SK-N-SH treated with all-trans-retinoic acid at 6 μM for 48 hours (cell line): ENCODE data around the gene CMTM2.
"Not testable (repeated sequence)": the region's sequence is repeated elsewhere in the genome, so short reads cannot be mapped to it uniquely, and the experiment has no call there.

Experiments
- ATAC-seq: fragments of 200-7000 bp; cut with Tn5 transposase; 3 replicates; pipeline ENCODE4 v1.9.1; 2020; ENCODE audit warnings: mild to moderate bottlenecking, moderate library complexity
- ARNTL ChIP-seq: fragments of 450-650 bp; formaldehyde crosslinking; IDR thresholded peaks from 2 replicates; pipeline ENCODE4 v1.5.0; 2020; ENCODE audit warnings: low read depth, mild to moderate bottlenecking, moderate library complexity, borderline replicate concordance
- BACH2 ChIP-seq: fragments of 250-450 bp; sonication (Bioruptor Pico); IDR thresholded peaks from 2 replicates; pipeline ENCODE4 v1.9.0; 2021; ENCODE audit warnings: mild to moderate bottlenecking, borderline replicate concordance
- CSDC2 ChIP-seq: fragments of 250-450 bp; sonication (Bioruptor Pico); IDR thresholded peaks from 2 replicates; pipeline ENCODE4 v1.5.0; 2020; ENCODE audit warnings: mild to moderate bottlenecking, moderate library complexity
- ESRRG ChIP-seq: fragments of 250-450 bp; sonication (Bioruptor Pico); IDR thresholded peaks from 2 replicates; pipeline ENCODE4 v1.6.1; 2021; ENCODE audit warnings: mild to moderate bottlenecking
- GLIS3 ChIP-seq: fragments of 250-450 bp; sonication (Bioruptor Pico); IDR thresholded peaks from 2 replicates; pipeline ENCODE4 v1.5.0; 2020; ENCODE audit warnings: mild to moderate bottlenecking, moderate library complexity
- ISL1 ChIP-seq: fragments of 250-450 bp; sonication (Bioruptor Pico); IDR thresholded peaks from 2 replicates; pipeline ENCODE4 v2.1.2; 2022; ENCODE audit warnings: mild to moderate bottlenecking, moderate library complexity
- OSR1 ChIP-seq: fragments of 250-450 bp; sonication (Bioruptor Pico); IDR thresholded peaks from 2 replicates; pipeline ENCODE4 v1.8.0; 2022; ENCODE audit warnings: moderate library complexity, mild to moderate bottlenecking, inconsistent platforms
- PPARA ChIP-seq: fragments of 250-450 bp; sonication (Bioruptor Pico); IDR thresholded peaks from 2 replicates; pipeline ENCODE4 v1.5.0; 2020; ENCODE audit warnings: mild to moderate bottlenecking, borderline replicate concordance
- RARB ChIP-seq: fragments of 250-450 bp; sonication (Bioruptor Pico); IDR thresholded peaks from 2 replicates; pipeline ENCODE4 v1.8.0; 2021; ENCODE audit warnings: mild to moderate bottlenecking, moderate library complexity
- SNAI2 ChIP-seq: fragments of 250-450 bp; sonication (Bioruptor Pico); IDR thresholded peaks from 2 replicates; pipeline ENCODE4 v1.5.0; 2020; ENCODE audit warnings: mild to moderate bottlenecking, moderate library complexity
- TCF4 ChIP-seq: fragments of 250-450 bp; sonication (Bioruptor Pico); IDR thresholded peaks from 2 replicates; pipeline ENCODE4 v1.8.0; 2021; ENCODE audit warnings: mild to moderate bottlenecking, moderate library complexity, borderline replicate concordance
- TOX ChIP-seq: fragments of 250-450 bp; sonication (Bioruptor Pico); IDR thresholded peaks from 2 replicates; pipeline ENCODE4 v1.8.0; 2021; ENCODE audit warnings: mild to moderate bottlenecking, moderate library complexity, borderline replicate concordance
- ZC3H10 ChIP-seq: fragments of 250-450 bp; sonication (Bioruptor Pico); IDR thresholded peaks from 2 replicates; pipeline ENCODE4 v1.5.1; 2021; ENCODE audit warnings: mild to moderate bottlenecking, moderate library complexity
- ZFP3 ChIP-seq: fragments of 250-450 bp; sonication (Bioruptor Pico); IDR thresholded peaks from 2 replicates; pipeline ENCODE4 v1.5.0; 2020; ENCODE audit warnings: mild to moderate bottlenecking, moderate library complexity
- ZNF565 ChIP-seq: fragments of 450-650 bp; formaldehyde crosslinking; conservative IDR thresholded peaks from 2 replicates; pipeline ENCODE4 v1.5.0; 2020; ENCODE audit warnings: low read depth, mild to moderate bottlenecking, moderate library complexity
- ZNF70 ChIP-seq: fragments of 450-650 bp; formaldehyde crosslinking; IDR thresholded peaks from 2 replicates; pipeline ENCODE4 v1.5.0; 2020; ENCODE audit warnings: mild to moderate bottlenecking, moderate library complexity
- ZNF8 ChIP-seq: fragments of 450-650 bp; formaldehyde crosslinking; IDR thresholded peaks from 2 replicates; pipeline ENCODE4 v1.5.0; 2020; ENCODE audit warnings: mild to moderate bottlenecking, moderate library complexity
- TF ChIP-seq, protein P1 (sequence below): fragments of 250-450 bp; sonication (Bioruptor Pico); IDR thresholded peaks from 2 replicates; pipeline ENCODE4 v1.5.1; 2020; ENCODE audit warnings: low read depth, mild to moderate bottlenecking, moderate library complexity
- TF ChIP-seq, protein P2 (sequence below): fragments of 250-450 bp; sonication (Bioruptor Pico); IDR thresholded peaks from 2 replicates; pipeline ENCODE4 v1.5.1; 2021; ENCODE audit warnings: mild to moderate bottlenecking, moderate library complexity
- TF ChIP-seq, protein P3 (sequence below): fragments of 250-450 bp; sonication (Bioruptor Pico); IDR thresholded peaks from 2 replicates; pipeline ENCODE4 v1.5.0; 2020; ENCODE audit warnings: mild to moderate bottlenecking, moderate library complexity

Gene CMTM2

DNA sequence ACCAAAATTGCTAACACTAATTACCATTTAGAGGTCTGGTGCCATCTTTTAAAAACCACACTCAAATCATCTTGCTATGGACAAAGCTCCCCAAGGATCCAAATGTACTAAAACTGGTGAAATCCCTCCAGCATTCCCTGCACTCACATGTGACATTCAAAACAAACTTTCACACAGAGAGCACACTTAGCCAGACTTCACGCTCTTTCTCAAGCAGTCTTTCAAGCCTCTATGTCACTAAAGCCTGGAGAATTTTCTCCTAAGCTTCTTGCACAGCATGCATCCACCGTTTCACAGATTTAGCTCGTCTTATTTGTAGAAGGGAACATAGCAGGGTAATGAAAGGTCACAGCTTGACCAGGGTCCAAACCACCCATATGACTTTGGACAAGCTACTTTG, 44.5 kb downstream of the CMTM2 start:
- ATAC-seq: no peak
- no peak for TF ChIP-seq ZNF70 (CRISPR knock-in tag)
- no peak for TF ChIP-seq TOX (CRISPR knock-in tag)
- no peak for TF ChIP-seq TCF4 (CRISPR knock-in tag)
- TF ChIP-seq ZNF8: no peak
- no peak for TF ChIP-seq RARB (CRISPR knock-in tag)
- TF ChIP-seq, protein P1, sequence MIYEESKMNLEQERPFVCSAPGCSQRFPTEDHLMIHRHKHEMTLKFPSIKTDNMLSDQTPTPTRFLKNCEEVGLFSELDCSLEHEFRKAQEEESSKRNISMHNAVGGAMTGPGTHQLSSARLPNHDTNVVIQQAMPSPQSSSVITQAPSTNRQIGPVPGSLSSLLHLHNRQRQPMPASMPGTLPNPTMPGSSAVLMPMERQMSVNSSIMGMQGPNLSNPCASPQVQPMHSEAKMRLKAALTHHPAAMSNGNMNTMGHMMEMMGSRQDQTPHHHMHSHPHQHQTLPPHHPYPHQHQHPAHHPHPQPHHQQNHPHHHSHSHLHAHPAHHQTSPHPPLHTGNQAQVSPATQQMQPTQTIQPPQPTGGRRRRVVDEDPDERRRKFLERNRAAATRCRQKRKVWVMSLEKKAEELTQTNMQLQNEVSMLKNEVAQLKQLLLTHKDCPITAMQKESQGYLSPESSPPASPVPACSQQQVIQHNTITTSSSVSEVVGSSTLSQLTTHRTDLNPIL: no peak
- TF ChIP-seq BACH2 (CRISPR knock-in tag): no peak
- no peak for TF ChIP-seq GLIS3
- no peak for TF ChIP-seq ZNF565 (CRISPR knock-in tag)
- TF ChIP-seq CSDC2: no peak
- no peak for TF ChIP-seq ZFP3 (CRISPR knock-in tag)
- TF ChIP-seq SNAI2 (CRISPR knock-in tag): no peak
- TF ChIP-seq ISL1 (CRISPR knock-in tag): no peak
- TF ChIP-seq, protein P2, sequence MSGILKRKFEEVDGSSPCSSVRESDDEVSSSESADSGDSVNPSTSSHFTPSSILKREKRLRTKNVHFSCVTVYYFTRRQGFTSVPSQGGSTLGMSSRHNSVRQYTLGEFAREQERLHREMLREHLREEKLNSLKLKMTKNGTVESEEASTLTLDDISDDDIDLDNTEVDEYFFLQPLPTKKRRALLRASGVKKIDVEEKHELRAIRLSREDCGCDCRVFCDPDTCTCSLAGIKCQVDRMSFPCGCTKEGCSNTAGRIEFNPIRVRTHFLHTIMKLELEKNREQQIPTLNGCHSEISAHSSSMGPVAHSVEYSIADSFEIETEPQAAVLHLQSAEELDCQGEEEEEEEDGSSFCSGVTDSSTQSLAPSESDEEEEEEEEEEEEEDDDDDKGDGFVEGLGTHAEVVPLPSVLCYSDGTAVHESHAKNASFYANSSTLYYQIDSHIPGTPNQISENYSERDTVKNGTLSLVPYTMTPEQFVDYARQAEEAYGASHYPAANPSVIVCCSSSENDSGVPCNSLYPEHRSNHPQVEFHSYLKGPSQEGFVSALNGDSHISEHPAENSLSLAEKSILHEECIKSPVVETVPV: no peak
- TF ChIP-seq ZC3H10 (CRISPR knock-in tag): no peak
- TF ChIP-seq, protein P3, sequence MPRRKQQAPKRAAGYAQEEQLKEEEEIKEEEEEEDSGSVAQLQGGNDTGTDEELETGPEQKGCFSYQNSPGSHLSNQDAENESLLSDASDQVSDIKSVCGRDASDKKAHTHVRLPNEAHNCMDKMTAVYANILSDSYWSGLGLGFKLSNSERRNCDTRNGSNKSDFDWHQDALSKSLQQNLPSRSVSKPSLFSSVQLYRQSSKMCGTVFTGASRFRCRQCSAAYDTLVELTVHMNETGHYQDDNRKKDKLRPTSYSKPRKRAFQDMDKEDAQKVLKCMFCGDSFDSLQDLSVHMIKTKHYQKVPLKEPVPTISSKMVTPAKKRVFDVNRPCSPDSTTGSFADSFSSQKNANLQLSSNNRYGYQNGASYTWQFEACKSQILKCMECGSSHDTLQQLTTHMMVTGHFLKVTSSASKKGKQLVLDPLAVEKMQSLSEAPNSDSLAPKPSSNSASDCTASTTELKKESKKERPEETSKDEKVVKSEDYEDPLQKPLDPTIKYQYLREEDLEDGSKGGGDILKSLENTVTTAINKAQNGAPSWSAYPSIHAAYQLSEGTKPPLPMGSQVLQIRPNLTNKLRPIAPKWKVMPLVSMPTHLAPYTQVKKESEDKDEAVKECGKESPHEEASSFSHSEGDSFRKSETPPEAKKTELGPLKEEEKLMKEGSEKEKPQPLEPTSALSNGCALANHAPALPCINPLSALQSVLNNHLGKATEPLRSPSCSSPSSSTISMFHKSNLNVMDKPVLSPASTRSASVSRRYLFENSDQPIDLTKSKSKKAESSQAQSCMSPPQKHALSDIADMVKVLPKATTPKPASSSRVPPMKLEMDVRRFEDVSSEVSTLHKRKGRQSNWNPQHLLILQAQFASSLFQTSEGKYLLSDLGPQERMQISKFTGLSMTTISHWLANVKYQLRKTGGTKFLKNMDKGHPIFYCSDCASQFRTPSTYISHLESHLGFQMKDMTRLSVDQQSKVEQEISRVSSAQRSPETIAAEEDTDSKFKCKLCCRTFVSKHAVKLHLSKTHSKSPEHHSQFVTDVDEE (CRISPR knock-in tag): no peak
- TF ChIP-seq OSR1 (CRISPR knock-in tag): no peak
- no peak for TF ChIP-seq ARNTL (CRISPR knock-in tag)
- TF ChIP-seq ESRRG (CRISPR knock-in tag): no peak
- TF ChIP-seq PPARA: no peak

DNA sequence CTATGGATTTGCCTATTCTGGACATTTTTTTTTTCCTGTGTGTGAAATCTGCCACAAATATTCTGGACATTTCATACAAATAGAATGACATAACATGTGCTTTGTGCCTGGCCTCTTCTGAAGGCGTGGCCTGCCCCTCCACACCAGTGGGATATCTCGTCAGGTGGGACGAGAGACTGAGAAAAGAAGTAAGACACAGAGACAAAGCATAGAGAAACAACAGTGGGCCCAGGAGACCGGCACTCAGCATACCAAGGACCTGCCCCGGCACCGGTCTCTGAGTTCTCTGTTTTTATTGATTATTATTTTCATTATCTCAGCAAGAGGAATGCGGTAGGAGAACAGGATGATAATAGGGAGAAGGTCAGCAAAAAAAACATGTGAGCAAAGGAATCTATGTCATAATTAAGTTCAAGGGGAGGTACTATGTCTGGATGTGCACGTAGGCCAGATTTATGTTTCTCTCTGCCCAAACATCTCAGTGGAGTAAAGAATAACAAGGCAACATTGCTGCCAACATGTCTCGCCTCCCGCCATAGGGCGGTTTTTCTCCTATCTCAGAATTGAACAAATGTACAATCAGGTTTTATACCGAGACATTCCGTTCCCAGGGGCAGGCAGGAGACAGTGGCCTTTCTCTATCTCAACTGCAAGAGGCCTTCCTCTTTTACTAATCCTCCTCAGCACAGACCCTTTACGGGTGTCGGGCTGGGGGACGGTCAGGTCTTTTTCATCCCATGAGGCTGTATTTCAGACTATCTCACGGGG, 48.5 kb downstream of the CMTM2 start:
- not testable (repeated sequence) for ATAC-seq

DNA sequence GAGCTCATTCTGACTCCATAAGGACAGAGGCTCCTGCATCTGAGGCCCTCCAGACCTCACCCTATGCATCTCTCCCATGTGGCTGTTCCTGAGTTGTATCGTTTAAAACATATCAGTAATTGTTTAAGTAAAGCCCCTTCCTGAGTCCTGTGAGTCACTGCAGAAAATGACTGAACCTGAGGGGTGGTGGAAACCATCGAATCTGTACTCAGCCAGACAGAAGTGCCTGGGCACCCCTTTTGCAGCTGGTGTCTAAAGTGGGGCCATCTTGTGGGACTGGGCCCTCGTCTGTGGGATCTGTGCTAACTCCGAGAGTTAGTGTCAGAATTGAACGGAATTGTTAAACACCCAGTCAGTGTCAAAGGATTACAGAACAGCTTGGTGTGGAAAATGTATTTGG, 50.6 kb downstream of the CMTM2 start:
- ATAC-seq: no peak
- TF ChIP-seq PPARA: no peak
- TF ChIP-seq BACH2 (CRISPR knock-in tag): no peak
- TF ChIP-seq SNAI2 (CRISPR knock-in tag): no peak

DNA sequence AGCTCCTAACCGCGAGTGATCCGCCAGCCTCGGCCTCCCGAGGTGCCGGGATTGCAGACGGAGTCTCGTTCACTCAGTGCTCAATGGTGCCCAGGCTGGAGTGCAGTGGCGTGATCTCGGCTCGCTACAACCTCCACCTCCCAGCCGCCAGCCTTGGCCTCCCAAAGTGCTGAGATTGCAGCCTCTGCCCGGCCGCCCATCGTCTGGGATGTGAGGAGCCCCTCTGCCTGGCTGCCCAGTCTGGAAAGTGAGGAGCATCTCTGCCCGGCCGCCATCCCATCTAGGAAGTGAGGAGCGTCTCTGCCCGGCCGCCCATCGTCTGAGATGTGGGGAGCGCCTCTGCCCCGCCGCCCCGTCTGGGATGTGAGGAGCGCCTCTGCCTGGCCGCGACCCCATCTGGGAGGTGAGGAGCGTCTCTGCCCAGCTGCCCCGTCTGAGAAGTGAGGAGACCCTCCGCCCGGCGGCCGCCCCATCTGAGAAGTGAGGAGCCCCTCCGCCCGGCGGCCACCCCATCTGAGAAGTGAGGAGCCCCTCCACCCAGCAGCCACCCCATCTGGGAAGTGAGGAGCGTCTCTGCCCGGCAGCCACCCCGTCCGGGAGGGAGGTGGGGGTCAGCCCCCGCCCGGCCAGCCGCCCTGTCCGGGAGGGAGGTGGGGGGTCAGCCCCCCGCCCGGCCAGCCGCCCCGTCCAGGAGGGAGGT, 51.4 kb downstream of the CMTM2 start:
- ATAC-seq: not testable (repeated sequence)

DNA sequence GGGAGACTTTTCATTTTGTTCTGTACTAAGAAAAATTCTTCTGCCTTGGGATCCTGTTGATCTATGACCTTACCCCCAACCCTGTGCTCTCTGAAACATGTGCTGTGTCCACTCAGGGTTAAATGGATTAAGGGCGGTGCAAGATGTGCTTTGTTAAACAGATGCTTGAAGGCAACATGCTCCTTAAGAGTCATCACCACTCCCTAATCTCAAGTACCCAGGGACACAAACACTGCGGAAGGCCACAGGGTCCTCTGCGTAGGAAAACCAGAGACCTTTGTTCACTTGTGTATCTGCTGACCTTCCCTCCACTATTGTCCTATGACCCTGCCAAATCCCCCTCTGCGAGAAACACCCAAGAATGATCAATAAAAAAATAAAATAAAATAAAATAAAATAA, 52.3 kb downstream of the CMTM2 start:
- not testable (repeated sequence) for ATAC-seq
